GM23338 (cell line): ENCODE data around the gene EXOC2.

ENCODE experiments used
- CREB1 ChIP-seq: fragments of 250-450 bp; sonication (Bioruptor Pico); IDR thresholded peaks from 2 replicates; pipeline ENCODE4 v1.5.0; 2020; ENCODE audit warnings: low read depth, mild to moderate bottlenecking, moderate library complexity
- CTCF ChIP-seq, 2 experiments: fragments of 200-600 bp in 1 of 2; sonication (generic) in 1 of 2; conservative IDR thresholded peaks; 2 replicates each; pipeline versions ENCODE4 v1.5.1 to v1.6.1; 2016 to 2017; ENCODE audit warnings: antibody characterized with exemption in 2 of 2, low read depth in 2 of 2, mild to moderate bottlenecking in 2 of 2, moderate library complexity in 1 of 2
- ETS1 ChIP-seq: IDR thresholded peaks from 2 replicates; pipeline ENCODE4 v1.6.1; 2016; ENCODE audit warnings: antibody characterized with exemption
- EZH2 ChIP-seq: fragments of 200-600 bp; sonication (generic); IDR thresholded peaks from one replicate; pipeline ENCODE4 v1.8.0; 2017; ENCODE audit warnings: antibody characterized with exemption, mild to moderate bottlenecking, low read depth; ENCODE audit not compliant: unreplicated experiment
- EZH2phosphoT487 ChIP-seq: fragments of 200-600 bp; sonication (generic); IDR thresholded peaks from one replicate; pipeline ENCODE4 v1.8.1; 2018; ENCODE audit warnings: antibody characterized with exemption; ENCODE audit not compliant: unreplicated experiment
- JUNB ChIP-seq: IDR thresholded peaks from one replicate; pipeline ENCODE4 v1.6.1; 2016; ENCODE audit warnings: antibody characterized with exemption; ENCODE audit not compliant: unreplicated experiment
- NANOG ChIP-seq: IDR thresholded peaks from 2 replicates; pipeline ENCODE4 v1.6.1; 2016; ENCODE audit warnings: antibody characterized with exemption, borderline replicate concordance
- POLR2AphosphoS5 ChIP-seq: IDR thresholded peaks from 2 replicates; pipeline ENCODE4 v1.6.1; 2016; ENCODE audit warnings: antibody characterized with exemption, low read depth
- REST ChIP-seq: IDR thresholded peaks from one replicate; pipeline ENCODE4 v1.6.1; 2018; ENCODE audit warnings: antibody characterized with exemption; ENCODE audit not compliant: unreplicated experiment
- STAT1 ChIP-seq: IDR thresholded peaks from one replicate; pipeline ENCODE4 v1.6.1; 2016; ENCODE audit warnings: antibody characterized with exemption; ENCODE audit not compliant: unreplicated experiment
- ZNF114 ChIP-seq: fragments of 250-450 bp; sonication (Bioruptor Pico); IDR thresholded peaks from 2 replicates; pipeline ENCODE4 v1.5.0; 2020; ENCODE audit warnings: mild to moderate bottlenecking, moderate library complexity

- TF ChIP-seq POLR2AphosphoS5: no peak
- TF ChIP-seq CTCF (conservative IDR thresholded peaks at IDR 0.05; ENCODE audit: low read depth in 2 of 2): no peak
- no peak for TF ChIP-seq CREB1
- no peak for TF ChIP-seq JUNB
- TF ChIP-seq EZH2phosphoT487: no peak
- TF ChIP-seq REST: no peak
- no peak for TF ChIP-seq EZH2
- TF ChIP-seq STAT1: no peak
- no peak for TF ChIP-seq ETS1
- TF ChIP-seq NANOG: no peak
- no peak for TF ChIP-seq ZNF114 (CRISPR knock-in tag)
These were observed 200.0 kb downstream of the EXOC2 start for GRCh38 chr6:492816-493414.
